K562 (cell line): ENCODE data around the gene MYL6B. TPM values are rescaled to one million over a fixed set of nuclear protein-coding genes. Genes with fewer than 3 reads are reported as not detected.

ENCODE experiments used
- ATAC-seq: fragments of 200-7000 bp; cut with Tn5 transposase; 3 replicates; pipeline ENCODE4 v1.9.1; 2020; ENCODE audit warnings: moderate library complexity
- BruUV-seq: library from RNA; stranded (reverse); fragments of 400-500 nt; replicated peaks from 2 replicates; lab custom pipeline; 2021; lab: Mats Ljungman, UMichigan
- CTCF ChIA-PET: fragments of 300-600 bp; formaldehyde crosslinking; extraction: SDS; loops from one replicate; lab custom pipeline; 2021; ENCODE audit warnings: low intra/inter-chr PET ratio; lab: Yijun Ruan, JAX
- POLR2A ChIA-PET: fragments of 300-600, 350-650 bp; sonication (Branson Sonifier 250); formaldehyde crosslinking; extraction: SDS; loops from one replicate; lab custom pipeline; 2021; ENCODE audit warnings: antibody characterized with exemption, inconsistent platforms; lab: Yijun Ruan, JAX
- DNase-seq, 4 experiments: peaks; one replicate each; pipeline versions ENCODE4 v3.0.0 to v3.0.0-alpha.2; 2011 to 2018; ENCODE audit warnings: low spot score in 3 of 4, mixed read lengths in 3 of 4; ENCODE audit errors: extremely low read depth in 1 of 4
- FAIRE-seq: peaks from 2 replicates; lab custom pipeline; 2011; peaks lifted over from hg19 to GRCh38; lab: Jason Lieb, UNC
- H2AFZ ChIP-seq: 2 replicates; pipeline ENCODE4 v1.6.0; 2011; ENCODE audit warnings: low read depth, low read length, control low read depth, inconsistent platforms
- H3K27ac ChIP-seq: fragments of 200-600 bp; 3 replicates; pipeline ENCODE4 v1.8.0; 2011; ENCODE audit warnings: low read depth, mild to moderate bottlenecking, control low read depth, inconsistent platforms, low read length, moderate library complexity, mixed read lengths; ENCODE audit errors: extremely low read depth
- H3K27me3 ChIP-seq, 2 experiments: fragments of 300-600 bp in 1 of 2; 2 replicates in 1 of 2; 3 replicates in 1 of 2; pipeline versions ENCODE4 v1.6.0 to v1.8.0; 2011; ENCODE audit warnings: inconsistent platforms in 2 of 2, low read length in 2 of 2, mild to moderate bottlenecking in 1 of 2, mixed read lengths in 1 of 2, moderate library complexity in 1 of 2; ENCODE audit not compliant: control insufficient read depth in 2 of 2, insufficient read depth in 2 of 2
- H3K36me3 ChIP-seq: fragments of 300-600 bp; 3 replicates; pipeline ENCODE4 v1.8.0; 2011; ENCODE audit warnings: mild to moderate bottlenecking, low read length, inconsistent platforms; ENCODE audit not compliant: control insufficient read depth, insufficient read depth
- H3K4me1 ChIP-seq, 2 experiments: fragments of 200-600 bp in 1 of 2; replicated peaks in 1 of 2; 2 replicates in 1 of 2; 3 replicates in 1 of 2; pipeline versions ENCODE4 v1.5.1 to v1.8.0; 2011; ENCODE audit warnings: inconsistent platforms in 2 of 2, low read length in 2 of 2, mild to moderate bottlenecking in 1 of 2, mixed read lengths in 1 of 2, moderate library complexity in 1 of 2; ENCODE audit not compliant: control insufficient read depth in 2 of 2, insufficient read depth in 2 of 2
- H3K4me2 ChIP-seq: 2 replicates; pipeline ENCODE4 v1.6.1; 2011; ENCODE audit warnings: low read length, control low read depth, inconsistent platforms, mixed read lengths; ENCODE audit not compliant: insufficient read depth
- H3K4me3 ChIP-seq: fragments of 200-600 bp; sonication (generic), shearing (Covaris generic); 2 replicates; pipeline ENCODE4 v1.5.1; 2016; ENCODE audit warnings: control low read depth, inconsistent platforms
- H3K79me2 ChIP-seq: fragments of 200-600 bp; 3 replicates; pipeline ENCODE4 v1.8.0; 2011; ENCODE audit warnings: low read length, inconsistent platforms; ENCODE audit not compliant: control insufficient read depth, insufficient read depth
- H3K9ac ChIP-seq, 2 experiments: 2 replicates each; pipeline versions ENCODE4 v1.6.0 to v1.6.1; 2011; ENCODE audit warnings: low read depth in 2 of 2, low read length in 2 of 2, control low read depth in 1 of 2, inconsistent platforms in 1 of 2, mild to moderate bottlenecking in 1 of 2, mixed read lengths in 1 of 2; ENCODE audit not compliant: insufficient read depth in 1 of 2
- H3K9me1 ChIP-seq: one replicate; pipeline ENCODE4 v1.6.0; 2011; ENCODE audit warnings: inconsistent platforms, mild to moderate bottlenecking, low read length, moderate library complexity; ENCODE audit not compliant: control insufficient read depth, insufficient read depth
- H3K9me3 ChIP-seq: replicated peaks from 2 replicates; pipeline ENCODE4 v1.5.1; 2011; ENCODE audit warnings: low read depth, low read length, inconsistent platforms; ENCODE audit not compliant: control insufficient read depth, insufficient read depth
- H4K20me1 ChIP-seq: replicated peaks from 2 replicates; pipeline ENCODE4 v1.6.1; 2011; ENCODE audit warnings: low read length, inconsistent platforms, mixed read lengths; ENCODE audit not compliant: control insufficient read depth, insufficient read depth
- BRF1 ChIP-seq: IDR thresholded peaks from 3 replicates; pipeline ENCODE4 v1.6.1; 2011; ENCODE audit warnings: borderline replicate concordance, mild to moderate bottlenecking; ENCODE audit not compliant: insufficient read length; ENCODE audit errors: extremely low read depth
- KDM5B ChIP-seq: fragments of 200-600 bp; sonication (generic); IDR thresholded peaks from 2 replicates; pipeline ENCODE4 v1.6.1; 2012; ENCODE audit warnings: low read depth, mild to moderate bottlenecking, moderate library complexity, low read length, control low read depth, inconsistent platforms; ENCODE audit not compliant: insufficient replicate concordance
- MECOM ChIP-seq: fragments of 250-450 bp; sonication (Bioruptor Pico); IDR thresholded peaks from 2 replicates; pipeline ENCODE4 v1.8.0; 2022; ENCODE audit warnings: inconsistent platforms
- POLR2G ChIP-seq: fragments of 200-400 bp; formaldehyde crosslinking; IDR thresholded peaks from 2 replicates; pipeline ENCODE4 v1.6.1; 2017; ENCODE audit warnings: low read depth, mild to moderate bottlenecking, antibody characterized with exemption, low read length, moderate library complexity
- STAG1 ChIP-seq: sonication (generic); formaldehyde crosslinking; IDR thresholded peaks from 2 replicates; pipeline ENCODE4 v1.5.0; 2020; ENCODE audit warnings: missing genetic modification reagents, borderline replicate concordance
- THRAP3 ChIP-seq: fragments of 450-650 bp; IDR thresholded peaks from 2 replicates; pipeline ENCODE4 v1.6.1; 2016; ENCODE audit warnings: mild to moderate bottlenecking, inconsistent platforms, borderline replicate concordance
- TRIM24 ChIP-seq, 2 experiments: fragments of 450-650 bp; IDR thresholded peaks; 2 replicates each; pipeline ENCODE4 v1.6.1; 2016
- U2AF1 ChIP-seq: fragments of 200-400 bp; formaldehyde crosslinking; optimal IDR thresholded peaks from 2 replicates; pipeline ENCODE3; 2017; ENCODE audit warnings: mild to moderate bottlenecking, low read depth, low read length, moderate library complexity
- ZMIZ1 ChIP-seq, 2 experiments: fragments of 150-350 bp in 1 of 2; IDR thresholded peaks; 2 replicates each; pipeline ENCODE4 v1.6.1; 2012 to 2016; ENCODE audit warnings: low read depth in 2 of 2, low read length in 2 of 2, mild to moderate bottlenecking in 1 of 2, moderate library complexity in 1 of 2
- ZNF124 ChIP-seq: sonication (generic); formaldehyde crosslinking; IDR thresholded peaks from 2 replicates; pipeline ENCODE4 v1.8.1; 2022; ENCODE audit warnings: missing genetic modification reagents
- WGBS: fragments of 100-300 bp; shearing (Covaris generic); methylation state at CpG from one replicate; pipeline ENCODE4 v1.1.6; 2016; ENCODE audit warnings: low coverage, mixed read lengths; ENCODE audit not compliant: insufficient coverage; ENCODE audit errors: missing lambda C conversion rate; 5-methylcytosine and 5-hydroxymethylcytosine counted together
- in situ Hi-C: fragments of 300-500 bp; cut with MboI; formaldehyde crosslinking; loops from 4 replicates; pipeline ENCODE4 v1.15.0; 2018; ENCODE audit warnings: inconsistent platforms, mixed read lengths
- intact Hi-C: fragments of 100-400 bp; cut with micrococcal nuclease; formaldehyde crosslinking; loops from 2 replicates; pipeline ENCODE4 v1.14.2; 2022
- polyA plus RNA-seq, 8 experiments: library from polyadenylated mRNA; depleted of rRNA in 4 of 8; stranded (reverse) in 5 of 8; unstranded in 3 of 8; fragments of >200 nt; fragmentation: Nextera tagmentation in 2 of 8; fragmentation: Illumina TruSeq in 1 of 8; extraction: Ambion mirVana in 2 of 8; extraction: Trizol in 1 of 8; gene quantifications; 2 replicates each; pipeline versions ENCODE4 v1.2.1 to v1.2.3, GENCODE V29; 2011 to 2014; ENCODE audit warnings: inconsistent platforms in 1 of 8, missing spikeins in 1 of 8
- total RNA-seq, 7 experiments: library from RNA; depleted of rRNA in 6 of 7; stranded (reverse); fragments of >200 nt in 6 of 7; fragmentation: Illumina TruSeq in 2 of 7; extraction: Trizol in 2 of 7; gene quantifications; 2 replicates each; pipeline versions ENCODE4 v1.2.1 to v1.2.3, GENCODE V29; 2011 to 2021; ENCODE audit warnings: low replicate concordance in 1 of 7
- TF ChIP-seq, protein P1 (sequence below): fragments of 250-450 bp; sonication (Bioruptor Pico); IDR thresholded peaks from 2 replicates; pipeline ENCODE4 v1.9.0; 2021; ENCODE audit warnings: mild to moderate bottlenecking, inconsistent platforms

MYL6B gene
- total and polyA plus RNA-seq, 9 of the 15 experiments (the other 6 are each of a cell fraction or from before 2014, with no cell fraction given) = 42.8 to 77.3 (median 68.6) TPM

DNA sequence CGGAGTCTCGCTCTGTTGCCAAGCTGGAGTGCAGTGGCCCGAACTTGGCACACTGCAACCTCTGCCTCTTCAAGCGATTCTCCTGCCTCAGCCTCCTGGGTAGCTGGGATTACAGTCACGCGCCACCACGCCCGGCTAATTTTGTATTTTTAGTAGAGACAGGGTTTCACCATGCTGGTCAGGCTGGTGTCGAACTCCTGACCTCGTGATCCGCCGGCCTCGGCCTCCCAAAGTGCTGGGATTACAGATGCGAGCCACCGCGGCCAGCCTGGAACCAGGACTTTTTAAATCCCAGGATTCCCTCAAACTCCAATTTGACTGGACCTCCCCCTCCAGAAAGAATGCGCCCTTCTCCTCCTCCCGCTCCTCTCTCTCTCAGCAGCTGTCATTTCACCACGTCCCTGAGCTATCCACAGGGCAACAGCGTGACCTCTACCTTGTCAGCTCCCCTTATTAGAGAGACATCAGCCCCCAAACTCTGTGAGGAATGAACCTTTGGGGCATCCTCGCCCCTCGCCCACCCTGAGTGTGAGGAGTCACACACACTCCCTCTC is 22.4 kb upstream of the MYL6B start:
- no peak overlapping the region for H2AFZ ChIP-seq
- no TSS peak for BruUV-seq
- TF ChIP-seq MECOM (CRISPR knock-in tag) (no peak), BRF1 (no peak), THRAP3 (no peak), U2AF1 (no peak), TRIM24 (IDR thresholded peaks at IDR 0.05) (no peak), ZNF124 (CRISPR knock-in tag) (no peak), ZMIZ1 (IDR thresholded peaks at IDR 0.05; ENCODE audit: low read depth in 2 of 2, low read length in 2 of 2) (no peak), POLR2G (no peak), STAG1 (CRISPR knock-in tag) (0 out of 2 replicates have a peak, but pooled peaks have one; percentile 27), KDM5B (peak; percentile 44)
- TF ChIP-seq, protein P1, sequence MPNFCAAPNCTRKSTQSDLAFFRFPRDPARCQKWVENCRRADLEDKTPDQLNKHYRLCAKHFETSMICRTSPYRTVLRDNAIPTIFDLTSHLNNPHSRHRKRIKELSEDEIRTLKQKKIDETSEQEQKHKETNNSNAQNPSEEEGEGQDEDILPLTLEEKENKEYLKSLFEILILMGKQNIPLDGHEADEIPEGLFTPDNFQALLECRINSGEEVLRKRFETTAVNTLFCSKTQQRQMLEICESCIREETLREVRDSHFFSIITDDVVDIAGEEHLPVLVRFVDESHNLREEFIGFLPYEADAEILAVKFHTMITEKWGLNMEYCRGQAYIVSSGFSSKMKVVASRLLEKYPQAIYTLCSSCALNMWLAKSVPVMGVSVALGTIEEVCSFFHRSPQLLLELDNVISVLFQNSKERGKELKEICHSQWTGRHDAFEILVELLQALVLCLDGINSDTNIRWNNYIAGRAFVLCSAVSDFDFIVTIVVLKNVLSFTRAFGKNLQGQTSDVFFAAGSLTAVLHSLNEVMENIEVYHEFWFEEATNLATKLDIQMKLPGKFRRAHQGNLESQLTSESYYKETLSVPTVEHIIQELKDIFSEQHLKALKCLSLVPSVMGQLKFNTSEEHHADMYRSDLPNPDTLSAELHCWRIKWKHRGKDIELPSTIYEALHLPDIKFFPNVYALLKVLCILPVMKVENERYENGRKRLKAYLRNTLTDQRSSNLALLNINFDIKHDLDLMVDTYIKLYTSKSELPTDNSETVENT = no peak
- TF ChIP-seq, all 486 proteins: peak for 2
- WGBS = 59% methylated on average over 13 of the region's 22 CpGs
- H3K9me1 ChIP-seq = peaks cover 6% of the 10 kb centered on the region
- DNase-seq = no peak
- H3K27ac ChIP-seq = peak overlapping the region; percentile 93
- H3K27me3 ChIP-seq = no peaks in the 10 kb centered on the region
- peaks cover 60% of the 10 kb centered on the region for H3K79me2 ChIP-seq
- H3K9me3 ChIP-seq = no peaks in the 10 kb centered on the region
- in situ Hi-C loops = loop anchor here (5.0 to 10.0 kb wide), 2 partner anchors 57 to 335 kb away; partner anchors contain the start of genes SMARCC2 and SPRYD4
- ATAC-seq = no peak
- no peak for FAIRE-seq
- peaks cover 55% of the 10 kb centered on the region for H3K36me3 ChIP-seq
- H4K20me1 ChIP-seq = peaks cover 5% of the 10 kb centered on the region
- H3K4me1 ChIP-seq = peaks cover 27 to 31% of the 10 kb centered on the region in 2 experiments; a peak in 4 of 5 replicates
- H3K4me2 ChIP-seq = peak overlapping the region; percentile 98
- H3K9ac ChIP-seq = peak overlapping the region; percentile 78 to 96; a peak in 3 of 4 replicates
- ChIA-PET POLR2A (interaction anchor here (0.7 to 5.6 kb wide), 6 partner anchors 12 to 1745 kb away, joined by 3 to 85 read pairs (median 6); partner anchors contain the start of genes MYL6, PA2G4, RPL41 and SMARCC2), CTCF (no interaction called here)
- H3K4me3 ChIP-seq = peak overlapping the region; percentile 92
- intact Hi-C loops = no loop called here
